WI38 (cell line): ENCODE results near the gene KANK3.
"Not testable (repeated sequence)": the region's sequence is repeated elsewhere in the genome, so short reads cannot be mapped to it uniquely, and the experiment has no call there.

Source experiments
- H3K4me3 ChIP-seq: 2 replicates; pipeline ENCODE4 v1.5.1; 2011; ENCODE audit warnings: low read depth, mild to moderate bottlenecking, control low read depth, low read length
- TF ChIP-seq, protein P1 (sequence below): IDR thresholded peaks from 2 replicates; pipeline ENCODE4 v1.5.1; 2012; ENCODE audit warnings: low read depth, mild to moderate bottlenecking, control low read depth, low read length

KANK3 gene

DNA sequence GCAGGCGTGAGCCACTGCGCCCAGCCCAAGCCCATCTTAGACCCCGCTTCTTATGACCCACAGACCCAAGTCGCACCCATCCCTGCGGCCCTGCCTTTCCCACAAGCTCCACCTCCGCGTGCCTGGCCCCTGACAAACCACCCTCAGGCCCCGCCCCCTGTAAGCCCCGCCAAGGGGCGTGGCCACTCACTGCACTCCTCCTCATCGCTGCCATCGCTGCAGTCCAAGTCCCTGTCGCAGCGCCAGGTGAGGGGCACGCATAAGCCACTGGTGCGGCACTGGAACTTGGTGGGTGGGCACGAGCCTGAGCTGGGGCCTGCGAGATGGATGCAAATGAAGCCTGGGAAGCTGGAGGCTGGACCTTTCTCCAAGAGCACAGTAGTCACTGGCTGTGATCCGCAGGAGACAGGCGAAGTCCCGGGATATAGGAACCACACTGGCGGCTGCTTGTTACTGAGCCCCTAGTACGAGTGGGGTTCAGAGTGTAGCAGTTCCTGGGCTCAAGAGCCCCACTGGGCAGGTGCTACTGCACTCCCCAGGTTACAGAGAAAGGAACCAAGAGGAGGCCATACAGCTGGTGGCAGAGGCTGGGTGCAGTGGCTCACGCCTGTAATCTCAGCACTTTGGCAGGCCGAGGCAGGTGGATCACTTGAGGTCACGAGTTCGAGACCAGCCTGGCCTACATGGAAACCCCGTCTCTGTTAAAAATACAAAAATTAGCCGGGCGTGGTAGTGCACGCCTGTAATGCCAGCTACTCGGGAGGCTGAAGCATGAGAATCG lies 38.0 kb downstream of the KANK3 start:
- TF ChIP-seq, protein P1, sequence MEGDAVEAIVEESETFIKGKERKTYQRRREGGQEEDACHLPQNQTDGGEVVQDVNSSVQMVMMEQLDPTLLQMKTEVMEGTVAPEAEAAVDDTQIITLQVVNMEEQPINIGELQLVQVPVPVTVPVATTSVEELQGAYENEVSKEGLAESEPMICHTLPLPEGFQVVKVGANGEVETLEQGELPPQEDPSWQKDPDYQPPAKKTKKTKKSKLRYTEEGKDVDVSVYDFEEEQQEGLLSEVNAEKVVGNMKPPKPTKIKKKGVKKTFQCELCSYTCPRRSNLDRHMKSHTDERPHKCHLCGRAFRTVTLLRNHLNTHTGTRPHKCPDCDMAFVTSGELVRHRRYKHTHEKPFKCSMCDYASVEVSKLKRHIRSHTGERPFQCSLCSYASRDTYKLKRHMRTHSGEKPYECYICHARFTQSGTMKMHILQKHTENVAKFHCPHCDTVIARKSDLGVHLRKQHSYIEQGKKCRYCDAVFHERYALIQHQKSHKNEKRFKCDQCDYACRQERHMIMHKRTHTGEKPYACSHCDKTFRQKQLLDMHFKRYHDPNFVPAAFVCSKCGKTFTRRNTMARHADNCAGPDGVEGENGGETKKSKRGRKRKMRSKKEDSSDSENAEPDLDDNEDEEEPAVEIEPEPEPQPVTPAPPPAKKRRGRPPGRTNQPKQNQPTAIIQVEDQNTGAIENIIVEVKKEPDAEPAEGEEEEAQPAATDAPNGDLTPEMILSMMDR, result no peak
- no peak overlapping the region for H3K4me3 ChIP-seq

- H3K4me3 ChIP-seq, result no peak overlapping the region
- TF ChIP-seq, protein P1, result no peak
Measured at GRCh38 chr19:8302734-8303133, 40.3 kb downstream of the KANK3 start.

- TF ChIP-seq, protein P1, result no peak
- no peak overlapping the region for H3K4me3 ChIP-seq
Measured at GRCh38 chr19:8302357-8302691, 40.7 kb downstream of the KANK3 start.

- H3K4me3 ChIP-seq, result not testable (repeated sequence)
Measured at GRCh38 chr19:8291337-8291736, 51.7 kb downstream of the KANK3 start.

DNA sequence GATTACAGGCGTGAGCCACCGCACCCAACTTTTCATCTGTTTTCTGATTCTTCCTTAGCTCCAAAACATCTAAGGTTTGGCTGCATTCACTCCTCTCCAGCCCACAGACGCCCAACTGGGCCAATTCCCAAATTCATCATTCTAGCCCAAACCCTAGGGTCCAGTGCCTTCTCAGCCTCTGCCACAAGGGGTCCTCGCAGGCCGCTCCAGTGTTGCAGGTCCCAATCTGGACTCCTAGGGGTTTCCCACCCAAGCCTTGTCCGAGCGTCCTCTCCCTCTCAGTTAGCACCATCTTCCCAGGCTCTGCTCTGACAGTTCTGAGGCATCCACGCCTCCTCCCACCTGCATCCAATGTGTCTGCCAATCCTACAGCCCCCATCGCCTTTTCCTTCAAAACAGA lies 66.6 kb downstream of the KANK3 start:
- not testable (repeated sequence) for H3K4me3 ChIP-seq
